ENCODE measurements around the gene ARHGEF39. TPM values are rescaled to one million over a fixed set of nuclear protein-coding genes. Genes with fewer than 3 reads are reported as not detected.

ARHGEF39 gene
- polyA plus RNA-seq, 1 donor (not counting 4 experiments of a cell fraction or from before 2014, with no cell fraction given): 2.4 TPM

DNA sequence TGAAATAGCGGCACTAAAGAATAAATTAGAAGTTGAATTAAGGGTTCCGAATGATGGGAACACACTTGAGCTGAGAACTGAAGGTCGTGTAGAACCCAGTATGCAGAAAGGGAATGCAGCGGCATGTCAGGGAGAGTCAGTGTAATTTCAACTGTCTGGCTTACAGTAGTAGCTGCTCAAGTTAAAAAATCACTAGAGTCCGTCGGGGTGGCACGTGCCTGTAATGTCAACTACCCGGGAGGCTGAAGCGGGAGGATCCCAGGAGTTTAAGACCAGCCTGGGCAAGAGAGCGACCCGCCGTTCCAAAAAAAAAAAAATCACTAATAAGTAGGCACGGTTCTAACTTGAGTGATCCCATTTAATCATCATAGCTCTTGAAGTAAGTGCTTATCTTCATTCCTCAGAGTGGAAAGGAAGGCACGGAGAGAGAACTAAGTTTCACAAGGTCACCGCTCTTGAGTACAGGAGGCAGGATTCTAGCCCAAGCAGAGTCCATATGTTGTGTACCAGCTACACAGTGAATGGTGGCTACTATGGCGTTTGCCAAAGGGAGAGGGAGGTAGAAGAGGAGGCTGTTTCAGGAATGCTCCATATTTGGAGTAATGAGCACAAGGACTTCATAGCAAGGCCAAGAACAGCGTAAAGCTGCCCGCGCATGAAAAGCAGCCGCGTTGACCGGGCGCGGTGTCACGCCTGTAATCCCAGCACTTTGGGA is 8.0 kb downstream of the ARHGEF39 start:
- peak overlapping the region; percentile 87 for H3K4me2 ChIP-seq (ENCODE audit: control insufficient read depth, extremely low read depth, insufficient read depth, low read depth, low read length)
- dilution Hi-C loops (cut with MboI; ENCODE audit: extremely low pct_ligation_motif_present, low sequenced_read_pairs): no loop called here
- H3K4me1 ChIP-seq (ENCODE audit: control insufficient read depth, extremely low read depth, insufficient read depth, low read length): peaks cover 13% of the 10 kb centered on the region
- no peaks in the 10 kb centered on the region for H4K20me1 ChIP-seq (ENCODE audit: control insufficient read depth, extremely low read depth, insufficient read depth, low read length)
- peaks cover 3% of the 10 kb centered on the region for H3K27me3 ChIP-seq (ENCODE audit: control insufficient read depth, extremely low read depth, insufficient read depth, low read length)
- TF ChIP-seq, protein P1, sequence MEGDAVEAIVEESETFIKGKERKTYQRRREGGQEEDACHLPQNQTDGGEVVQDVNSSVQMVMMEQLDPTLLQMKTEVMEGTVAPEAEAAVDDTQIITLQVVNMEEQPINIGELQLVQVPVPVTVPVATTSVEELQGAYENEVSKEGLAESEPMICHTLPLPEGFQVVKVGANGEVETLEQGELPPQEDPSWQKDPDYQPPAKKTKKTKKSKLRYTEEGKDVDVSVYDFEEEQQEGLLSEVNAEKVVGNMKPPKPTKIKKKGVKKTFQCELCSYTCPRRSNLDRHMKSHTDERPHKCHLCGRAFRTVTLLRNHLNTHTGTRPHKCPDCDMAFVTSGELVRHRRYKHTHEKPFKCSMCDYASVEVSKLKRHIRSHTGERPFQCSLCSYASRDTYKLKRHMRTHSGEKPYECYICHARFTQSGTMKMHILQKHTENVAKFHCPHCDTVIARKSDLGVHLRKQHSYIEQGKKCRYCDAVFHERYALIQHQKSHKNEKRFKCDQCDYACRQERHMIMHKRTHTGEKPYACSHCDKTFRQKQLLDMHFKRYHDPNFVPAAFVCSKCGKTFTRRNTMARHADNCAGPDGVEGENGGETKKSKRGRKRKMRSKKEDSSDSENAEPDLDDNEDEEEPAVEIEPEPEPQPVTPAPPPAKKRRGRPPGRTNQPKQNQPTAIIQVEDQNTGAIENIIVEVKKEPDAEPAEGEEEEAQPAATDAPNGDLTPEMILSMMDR (optimal IDR thresholded peaks at IDR 0.05 in 1 of 3, IDR thresholded peaks at IDR 0.05 in 1 of 3, conservative IDR thresholded peaks at IDR 0.05 in 1 of 3; ENCODE audit: extremely low read depth in 1 of 3, insufficient read depth in 2 of 3, low read length in 3 of 3): no peak
- no peak for TF ChIP-seq EZH2 (IDR thresholded peaks at IDR 0.05; ENCODE audit: low read length)
- H2AFZ ChIP-seq (ENCODE audit: control insufficient read depth, low read length): peak overlapping the region; percentile 90
- peak overlapping the region; percentile 82 for H3K9ac ChIP-seq (ENCODE audit: control insufficient read depth, extremely low read depth, insufficient read depth, low read length)
- FAIRE-seq: no peak
- H3K4me3 ChIP-seq (ENCODE audit: control insufficient read depth in 2 of 3, extremely low read depth in 1 of 3, insufficient read depth in 2 of 3, low read depth in 1 of 3, low read length in 3 of 3): peak overlapping the region; percentile 2 to 67 (median 37)
- H3K9me3 ChIP-seq (ENCODE audit: control insufficient read depth, low read depth, low read length): no peaks in the 10 kb centered on the region
- peaks cover 1 to 5% of the 10 kb centered on the region in 2 experiments for H3K36me3 ChIP-seq (ENCODE audit: control insufficient read depth in 2 of 2, extremely low read depth in 1 of 2, insufficient read depth in 2 of 2, low read length in 2 of 2)
- H3K79me2 ChIP-seq (ENCODE audit: control insufficient read depth, insufficient read depth, low read length): peaks cover 2% of the 10 kb centered on the region
- DNase-seq (ENCODE audit: low read depth, low spot score): no peak
- H3K9me1 ChIP-seq (ENCODE audit: control insufficient read depth, extremely low read depth, insufficient read depth, low read length): no peaks in the 10 kb centered on the region
- peak overlapping the region; percentile 59 for H3K27ac ChIP-seq (ENCODE audit: control insufficient read depth, insufficient read depth, low read length)

DNA sequence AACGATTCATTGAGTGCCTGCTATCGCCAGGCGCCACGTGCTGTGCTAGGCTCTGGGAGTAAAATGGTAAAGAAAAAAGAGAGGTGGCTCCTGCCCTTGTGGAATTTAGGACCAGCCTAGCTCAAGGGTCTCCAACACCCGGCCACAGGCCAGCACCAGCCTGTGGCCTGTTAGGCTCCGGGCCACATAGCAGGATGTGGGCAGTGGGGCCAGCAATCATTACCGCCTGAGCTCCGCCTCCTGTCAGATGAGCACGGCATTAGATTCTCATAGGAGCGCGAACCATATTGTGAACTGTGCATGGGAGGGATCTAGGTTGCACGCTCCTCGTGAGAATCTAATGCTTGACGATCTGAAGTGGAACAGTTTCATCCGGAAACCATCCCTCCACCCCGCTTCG is 8.6 kb downstream of the ARHGEF39 start:
- dilution Hi-C loops (cut with MboI; ENCODE audit: extremely low pct_ligation_motif_present, low sequenced_read_pairs): no loop called here
- no peak for FAIRE-seq
- Histone ChIP-seq H3K27me3 (ENCODE audit: control insufficient read depth, extremely low read depth, insufficient read depth, low read length) (peaks cover 3% of the 10 kb centered on the region), H3K4me2 (ENCODE audit: control insufficient read depth, extremely low read depth, insufficient read depth, low read depth, low read length) (no peak overlapping the region), H3K9me3 (ENCODE audit: control insufficient read depth, low read depth, low read length) (no peaks in the 10 kb centered on the region), H2AFZ (ENCODE audit: control insufficient read depth, low read length) (no peak overlapping the region), H3K9me1 (ENCODE audit: control insufficient read depth, extremely low read depth, insufficient read depth, low read length) (no peaks in the 10 kb centered on the region), H3K79me2 (ENCODE audit: control insufficient read depth, insufficient read depth, low read length) (peaks cover 2% of the 10 kb centered on the region), H3K4me1 (ENCODE audit: control insufficient read depth, extremely low read depth, insufficient read depth, low read length) (peaks cover 13% of the 10 kb centered on the region), H3K9ac (ENCODE audit: control insufficient read depth, extremely low read depth, insufficient read depth, low read length) (no peak overlapping the region), H3K36me3 (ENCODE audit: control insufficient read depth in 2 of 2, extremely low read depth in 1 of 2, insufficient read depth in 2 of 2, low read length in 2 of 2) (peaks cover 0 to 1% of the 10 kb centered on the region in 2 experiments), H4K20me1 (ENCODE audit: control insufficient read depth, extremely low read depth, insufficient read depth, low read length) (no peaks in the 10 kb centered on the region), H3K4me3 (ENCODE audit: control insufficient read depth in 2 of 3, extremely low read depth in 1 of 3, insufficient read depth in 2 of 3, low read depth in 1 of 3, low read length in 3 of 3) (no peak overlapping the region), H3K27ac (ENCODE audit: control insufficient read depth, insufficient read depth, low read length) (no peak overlapping the region)
- no peak for DNase-seq (ENCODE audit: low read depth, low spot score)
- TF ChIP-seq, protein P1 (optimal IDR thresholded peaks at IDR 0.05 in 1 of 3, IDR thresholded peaks at IDR 0.05 in 1 of 3, conservative IDR thresholded peaks at IDR 0.05 in 1 of 3; ENCODE audit: extremely low read depth in 1 of 3, insufficient read depth in 2 of 3, low read length in 3 of 3): no peak
- TF ChIP-seq EZH2 (IDR thresholded peaks at IDR 0.05; ENCODE audit: low read length): no peak
